ENCODE results near the gene ZMIZ1.

GRCh38 chr10:79058899-79059841, 9.6 kb upstream of the ZMIZ1 start:
- TF ChIP-seq CTCF (conservative IDR thresholded peaks at IDR 0.05) (no peak), ZFX (IDR thresholded peaks at IDR 0.05) (no peak)
